PC-9 (cell line): Measurements from ENCODE around the gene UBE2R2. TPM values are rescaled to one million over a fixed set of nuclear protein-coding genes. Genes with fewer than 3 reads are reported as not detected.
"Not testable (repeated sequence)": the region's sequence is repeated elsewhere in the genome, so short reads cannot be mapped to it uniquely, and the experiment has no call there.

ENCODE experiments used
- Bru-seq: library from RNA; stranded (reverse); fragments of 400-500 nt; gene quantifications from one replicate; lab custom pipeline; 2021; lab: Mats Ljungman, UMichigan
- BruChase-seq, 2 experiments: library from RNA; stranded (reverse); fragments of 400-500 nt; gene quantifications; one replicate each; lab custom pipeline; 2021; lab: Mats Ljungman, UMichigan
- BruUV-seq: library from RNA; stranded (reverse); fragments of 400-500 nt; replicated peaks from 2 replicates; lab custom pipeline; 2021; lab: Mats Ljungman, UMichigan
- CTCF ChIA-PET: fragments of 300-600 bp; sonication (Branson Sonifier 250); formaldehyde crosslinking; loops from one replicate; lab custom pipeline; 2022; ENCODE audit warnings: antibody characterized with exemption; lab: Charles Lee
- POLR2A ChIA-PET: fragments of 300-600 bp; sonication (Branson Sonifier 250); formaldehyde crosslinking; loops from one replicate; lab custom pipeline; 2022; ENCODE audit warnings: antibody characterized with exemption; ENCODE audit not compliant: unreplicated experiment; lab: Charles Lee
- DNase-seq, 2 experiments: peaks; one replicate each; pipeline versions ENCODE4 v3.0.0 to v3.0.0-alpha.2; 2015 to 2022; ENCODE audit warnings: mixed read lengths in 1 of 2
- H2AFZ ChIP-seq: fragments of 200-600 bp; sonication (generic); 2 replicates; pipeline ENCODE4 v1.8.1; 2017; ENCODE audit warnings: antibody characterized with exemption
- H3F3A ChIP-seq: fragments of 200-600 bp; sonication (generic); 2 replicates; pipeline ENCODE4 v1.8.1; 2017; ENCODE audit warnings: antibody characterized with exemption, mild to moderate bottlenecking, low read depth; ENCODE audit not compliant: insufficient read depth
- H3K27ac ChIP-seq: fragments of 200-600 bp; sonication (generic); 2 replicates; pipeline ENCODE4 v1.6.1; 2016; ENCODE audit warnings: mixed run types
- H3K27me3 ChIP-seq: fragments of 200-600 bp; sonication (generic); 2 replicates; pipeline ENCODE4 v1.6.1; 2016; ENCODE audit warnings: low read depth, mixed run types; ENCODE audit not compliant: insufficient read depth
- H3K36me3 ChIP-seq: fragments of 200-600 bp; sonication (generic); 2 replicates; pipeline ENCODE4 v1.6.1; 2016; ENCODE audit warnings: low read depth, mixed run types
- H3K4me1 ChIP-seq: fragments of 200-600 bp; sonication (generic); replicated peaks from 2 replicates; pipeline ENCODE4 v1.6.1; 2016; ENCODE audit warnings: mixed run types; ENCODE audit not compliant: insufficient read depth
- H3K4me2 ChIP-seq: fragments of 200-600 bp; sonication (generic); 2 replicates; pipeline ENCODE4 v1.6.1; 2017; ENCODE audit warnings: mixed run types
- H3K4me3 ChIP-seq: fragments of 200-600 bp; sonication (generic); 2 replicates; pipeline ENCODE4 v1.6.1; 2016; ENCODE audit warnings: mixed run types
- H3K79me2 ChIP-seq: fragments of 200-600 bp; sonication (generic); 2 replicates; pipeline ENCODE4 v1.6.1; 2017; ENCODE audit warnings: low read depth, mixed run types
- H3K9me2 ChIP-seq: fragments of 200-600 bp; sonication (generic); 2 replicates; pipeline ENCODE4 v1.8.1; 2017; ENCODE audit warnings: mild to moderate bottlenecking; ENCODE audit not compliant: insufficient read depth
- H3K9me3 ChIP-seq: fragments of 200-600 bp; sonication (generic); 2 replicates; pipeline ENCODE4 v1.8.1; 2016; ENCODE audit warnings: low read depth; ENCODE audit not compliant: insufficient read depth
- H4K20me1 ChIP-seq: fragments of 200-600 bp; sonication (generic); 2 replicates; pipeline ENCODE4 v1.8.1; 2017; ENCODE audit not compliant: insufficient read depth
- EZH2 ChIP-seq: fragments of 200-600 bp; sonication (generic); IDR thresholded peaks from 2 replicates; pipeline ENCODE4 v1.8.0; 2017; ENCODE audit warnings: antibody characterized with exemption, low read depth
- intact Hi-C: fragments of 100-400 bp; cut with micrococcal nuclease; formaldehyde crosslinking; loops from one replicate; pipeline ENCODE4 v1.10.0; 2022; ENCODE audit not compliant: unreplicated experiment
- long read RNA-seq: library from polyadenylated mRNA; stranded (forward); transcript quantifications from one replicate; pipeline ENCODE4 v2.0.0, GENCODE V29; 2022
- total RNA-seq: library from RNA; stranded (reverse); gene quantifications from 2 replicates; pipeline ENCODE4 v1.2.3, GENCODE V29; 2021
- TF ChIP-seq, protein P1 (sequence below): fragments of 200-600 bp; sonication (generic); conservative IDR thresholded peaks from 2 replicates; pipeline ENCODE4 v1.6.1; 2017; ENCODE audit warnings: mixed run types, antibody characterized with exemption, mild to moderate bottlenecking, moderate library complexity

The UBE2R2 gene, protein sequence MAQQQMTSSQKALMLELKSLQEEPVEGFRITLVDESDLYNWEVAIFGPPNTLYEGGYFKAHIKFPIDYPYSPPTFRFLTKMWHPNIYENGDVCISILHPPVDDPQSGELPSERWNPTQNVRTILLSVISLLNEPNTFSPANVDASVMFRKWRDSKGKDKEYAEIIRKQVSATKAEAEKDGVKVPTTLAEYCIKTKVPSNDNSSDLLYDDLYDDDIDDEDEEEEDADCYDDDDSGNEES
- total RNA-seq (37.5 and 38.9 TPM in 2 replicates), Bru-seq, nascent RNA (percentile 90 among the genes with signal in this experiment), BruChase-seq, experiment 1, labeled RNA remaining after a 2-hour chase (percentile 85 among the genes with signal in this experiment), BruChase-seq, experiment 2, labeled RNA remaining after a 6-hour chase (percentile 84 among the genes with signal in this experiment)
- long read RNA-seq, full-length matches to known transcripts = 51 of 110 reads
- long read RNA-seq, partial matches to known transcripts = 45 of 110 reads
- long read RNA-seq, other reads (novel, unspliced or antisense) = 14 of 110 reads

DNA sequence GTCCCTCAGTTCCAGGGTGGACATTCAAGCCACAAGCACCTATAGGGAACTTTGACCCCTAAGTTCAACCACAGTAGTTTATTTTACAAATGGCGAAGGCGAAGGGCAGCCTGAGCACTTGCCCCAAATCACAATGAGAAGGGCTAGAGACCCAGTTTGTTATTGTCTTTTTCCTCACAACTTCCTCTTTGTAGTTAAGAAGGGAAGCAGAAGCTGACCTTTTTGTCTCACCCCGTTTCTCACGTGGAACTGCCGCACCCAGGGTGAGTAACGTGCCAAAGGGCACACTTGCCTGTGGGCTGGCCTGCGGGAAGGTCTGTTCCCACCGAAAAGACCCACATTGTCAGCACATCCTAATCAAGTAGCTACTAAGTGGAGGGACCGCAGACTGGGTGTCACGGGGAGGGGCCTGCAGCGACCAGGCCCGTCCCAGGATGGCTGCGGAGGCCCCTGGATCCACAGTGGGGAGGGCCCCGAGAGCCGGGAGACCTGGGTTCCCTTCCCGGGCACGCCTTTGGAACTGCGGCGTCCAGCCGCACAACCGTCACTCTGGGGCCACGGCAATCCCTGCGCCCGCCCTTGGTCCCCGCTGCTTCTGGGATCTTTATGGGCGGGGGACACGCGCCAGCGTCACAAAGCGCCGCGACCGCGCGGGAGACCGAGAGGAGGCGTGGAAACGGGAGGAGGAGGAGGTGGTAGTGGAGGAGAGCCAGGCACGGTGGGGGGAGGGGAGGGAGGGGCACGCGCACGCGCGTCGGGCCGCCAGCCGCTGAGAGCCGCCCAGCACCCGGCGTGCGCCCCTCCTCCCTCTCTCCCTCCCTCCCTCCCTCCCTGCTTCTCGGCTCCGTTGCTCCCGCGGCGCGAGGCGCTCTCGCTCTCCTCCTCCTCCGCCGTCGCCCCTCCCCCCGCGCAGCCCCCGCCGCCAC lies at the start of gene UBE2R2:
Gene UBE2R2 (plus strand): TSS at position 834 of the 926 bp plus-strand sequence. CDS start 598 bp downstream, outside the sequence.
- Histone ChIP-seq H2AFZ (peak within 1 kb of the TSS; percentile 72), H3K4me1 (peaks cover 39% of the 10 kb centered on the region), H3K4me3 (peak within 1 kb of the TSS; percentile 74), H3K36me3 (no peaks in the 10 kb centered on the region), H3K4me2 (peak within 1 kb of the TSS; percentile 75), H3K27ac (peak within 1 kb of the TSS; percentile 96), H4K20me1 (peaks cover 20% of the 10 kb centered on the region; the same call in 1 of the 2 replicates), H3K27me3 (no peaks in the 10 kb centered on the region), H3K9me2 (no peaks in the 10 kb centered on the region), H3K9me3 (no peaks in the 10 kb centered on the region), H3K79me2 (peaks cover 48% of the 10 kb centered on the region), H3F3A (peaks cover 29% of the 10 kb centered on the region)
- intact Hi-C loops = loop anchor here (1.0 to 10.0 kb wide), 4 partner anchors 36 to 582 kb away; no protein-coding TSS in a partner anchor
- ChIA-PET CTCF (interaction anchor here (0.6 kb wide), 1 partner anchor 256 kb away, joined by 3 read pairs; no protein-coding TSS in a partner anchor), POLR2A (no interaction called here)
- BruUV-seq = TSS peak; percentile 88
- no peak for TF ChIP-seq EZH2
- TF ChIP-seq, protein P1, sequence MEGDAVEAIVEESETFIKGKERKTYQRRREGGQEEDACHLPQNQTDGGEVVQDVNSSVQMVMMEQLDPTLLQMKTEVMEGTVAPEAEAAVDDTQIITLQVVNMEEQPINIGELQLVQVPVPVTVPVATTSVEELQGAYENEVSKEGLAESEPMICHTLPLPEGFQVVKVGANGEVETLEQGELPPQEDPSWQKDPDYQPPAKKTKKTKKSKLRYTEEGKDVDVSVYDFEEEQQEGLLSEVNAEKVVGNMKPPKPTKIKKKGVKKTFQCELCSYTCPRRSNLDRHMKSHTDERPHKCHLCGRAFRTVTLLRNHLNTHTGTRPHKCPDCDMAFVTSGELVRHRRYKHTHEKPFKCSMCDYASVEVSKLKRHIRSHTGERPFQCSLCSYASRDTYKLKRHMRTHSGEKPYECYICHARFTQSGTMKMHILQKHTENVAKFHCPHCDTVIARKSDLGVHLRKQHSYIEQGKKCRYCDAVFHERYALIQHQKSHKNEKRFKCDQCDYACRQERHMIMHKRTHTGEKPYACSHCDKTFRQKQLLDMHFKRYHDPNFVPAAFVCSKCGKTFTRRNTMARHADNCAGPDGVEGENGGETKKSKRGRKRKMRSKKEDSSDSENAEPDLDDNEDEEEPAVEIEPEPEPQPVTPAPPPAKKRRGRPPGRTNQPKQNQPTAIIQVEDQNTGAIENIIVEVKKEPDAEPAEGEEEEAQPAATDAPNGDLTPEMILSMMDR = no peak
- DNase-seq = peak; percentile 82 to 84

DNA sequence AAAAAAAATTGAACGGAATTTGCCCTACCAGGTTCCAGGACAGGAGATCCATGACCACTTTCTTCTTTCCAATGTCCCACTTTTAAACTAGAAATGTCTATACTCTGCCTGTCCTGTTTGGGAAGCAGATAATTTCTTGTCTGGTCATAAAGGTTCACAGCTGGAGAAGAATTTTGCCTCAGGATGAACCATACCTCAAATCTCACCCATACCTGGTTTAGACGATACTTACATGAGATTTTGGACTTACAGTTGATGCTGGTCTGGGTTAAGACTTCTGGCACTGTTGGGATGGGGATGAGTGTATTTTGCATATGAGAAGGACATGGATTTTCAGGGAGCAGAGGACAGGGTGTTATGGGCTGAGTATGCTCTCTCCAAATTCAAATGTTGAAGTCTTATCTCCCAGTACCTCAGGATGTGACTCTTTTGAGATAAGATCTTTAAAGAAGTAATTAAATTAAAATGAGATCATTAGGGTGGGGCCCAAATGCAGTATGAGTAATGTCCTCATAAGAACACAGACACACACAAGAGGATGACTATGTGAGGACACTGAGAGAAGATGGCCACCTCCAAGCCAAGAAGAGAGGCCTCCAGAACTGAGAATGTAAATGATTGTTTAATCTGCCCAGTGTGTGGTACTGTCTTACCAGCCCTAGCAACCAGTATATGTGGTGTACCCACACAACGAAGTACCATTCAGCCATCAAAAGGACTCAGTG lies 46.6 kb upstream of the UBE2R2 start:
- H3F3A ChIP-seq = peaks cover 23% of the 10 kb centered on the region
- H3K79me2 ChIP-seq, H4K20me1 ChIP-seq, H3K9me2 ChIP-seq, POLR2A ChIA-PET, BruUV-seq, H2AFZ ChIP-seq, CTCF ChIA-PET, H3K27me3 ChIP-seq, H3K4me3 ChIP-seq, H3K36me3 ChIP-seq, intact Hi-C loops, H3K9me3 ChIP-seq: not testable (repeated sequence)
- peak in 1 of 2 experiments; percentile 66 for DNase-seq
- H3K27ac ChIP-seq = peak overlapping the region; percentile 62
- H3K4me2 ChIP-seq = peak overlapping the region; percentile 10; the same call in 1 of the 2 replicates
- peaks cover 51% of the 10 kb centered on the region for H3K4me1 ChIP-seq

DNA sequence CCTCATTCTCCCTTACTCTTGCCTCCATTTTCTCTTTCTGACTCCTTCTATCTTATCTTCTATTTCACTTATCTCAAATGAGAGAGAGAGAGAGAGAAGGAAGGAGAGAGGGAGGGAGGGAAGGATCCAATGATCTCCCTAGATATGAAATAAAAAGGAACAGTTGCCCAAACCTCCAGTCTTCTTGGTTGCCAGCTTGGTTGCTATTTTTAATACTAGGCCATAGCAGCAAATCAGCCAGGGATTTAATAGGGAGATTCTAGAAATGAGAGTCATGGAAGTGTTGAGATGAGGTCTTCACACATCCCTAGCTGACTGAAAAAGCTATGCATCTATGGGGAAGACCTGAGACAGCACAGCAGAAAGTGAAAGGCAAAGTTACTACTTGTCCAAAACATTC lies 43.8 kb upstream of the UBE2R2 start:
- H3K4me2 ChIP-seq, H4K20me1 ChIP-seq, H3K36me3 ChIP-seq, H2AFZ ChIP-seq, DNase-seq, H3K9me2 ChIP-seq, intact Hi-C loops, BruUV-seq, H3K9me3 ChIP-seq, H3K79me2 ChIP-seq, POLR2A ChIA-PET, H3K4me3 ChIP-seq, CTCF ChIA-PET, H3K27me3 ChIP-seq: not testable (repeated sequence)
- Histone ChIP-seq H3F3A (peaks cover 16% of the 10 kb centered on the region), H3K4me1 (peaks cover 50% of the 10 kb centered on the region), H3K27ac (peak overlapping the region; percentile 77)

DNA sequence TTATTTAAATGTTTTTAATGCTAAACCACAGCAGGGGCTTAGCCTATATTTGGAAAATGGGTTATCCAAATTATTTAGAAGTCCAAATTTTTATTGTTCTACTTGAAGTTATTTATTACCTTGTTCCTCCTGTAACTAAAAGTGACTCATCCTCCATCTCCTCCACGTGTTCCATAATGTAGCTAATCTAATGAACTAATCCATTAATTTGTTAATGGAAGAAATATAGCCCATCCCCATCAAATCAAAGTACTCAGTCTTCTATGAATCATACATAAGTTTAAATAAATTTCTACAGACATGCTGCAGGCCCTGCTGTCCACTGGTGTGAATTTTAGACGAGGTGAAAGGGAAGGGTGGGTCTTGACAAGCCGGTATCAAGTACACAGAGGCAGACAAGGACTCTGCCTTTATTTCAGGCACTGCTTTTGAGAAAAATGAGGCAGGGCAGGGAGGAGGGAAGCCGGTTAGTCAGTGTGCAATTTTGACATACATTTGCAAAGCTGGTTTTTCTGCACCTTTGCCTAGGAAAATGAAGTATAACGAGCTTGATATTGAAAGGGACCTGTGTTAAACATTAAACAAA lies 42.8 kb upstream of the UBE2R2 start:
- intact Hi-C loops, H3K36me3 ChIP-seq, H3K9me2 ChIP-seq, H3K4me3 ChIP-seq, H3K79me2 ChIP-seq, H2AFZ ChIP-seq, H3K9me3 ChIP-seq, H4K20me1 ChIP-seq, CTCF ChIA-PET, H3K27me3 ChIP-seq, POLR2A ChIA-PET, BruUV-seq: not testable (repeated sequence)
- Histone ChIP-seq H3K27ac (peak overlapping the region; percentile 77), H3K4me1 (peaks cover 58% of the 10 kb centered on the region), H3F3A (peaks cover 20% of the 10 kb centered on the region), H3K4me2 (peak overlapping the region; percentile 49)
- DNase-seq = peak in 1 of 2 experiments; percentile 78
